GM12873 (cell line): Measurements from ENCODE around the gene PLA2G4F.

ENCODE experiments used
- CTCF ChIP-seq: IDR thresholded peaks from 2 replicates; pipeline ENCODE4 v1.5.1; 2012; ENCODE audit warnings: low read depth, mild to moderate bottlenecking, moderate library complexity, low read length, control low read depth; ENCODE audit not compliant: insufficient read depth; ENCODE audit errors: missing control alignments

Gene PLA2G4F

GRCh38 chr15:42193383-42193782, 36.9 kb upstream of the PLA2G4F start:
- no peak for TF ChIP-seq CTCF

GRCh38 chr15:42191610-42192346, 35.3 kb upstream of the PLA2G4F start:
- no peak for TF ChIP-seq CTCF

GRCh38 chr15:42190370-42190769, 33.9 kb upstream of the PLA2G4F start:
- TF ChIP-seq CTCF = no peak

- no peak for TF ChIP-seq CTCF
Measured at GRCh38 chr15:42185801-42186200, 29.4 kb upstream of the PLA2G4F start.

GRCh38 chr15:42184736-42185135, 28.3 kb upstream of the PLA2G4F start:
- no peak for TF ChIP-seq CTCF

- no peak for TF ChIP-seq CTCF
Measured at GRCh38 chr15:42184296-42184695, 27.9 kb upstream of the PLA2G4F start.

- TF ChIP-seq CTCF = no peak
Measured at GRCh38 chr15:42182961-42183360, 26.5 kb upstream of the PLA2G4F start.
